RKO (cell line): ENCODE results near the gene CREB3.

Experiments used
- DNase-seq: peaks from one replicate; pipeline ENCODE4 v3.0.0-alpha.2; 2016; ENCODE audit warnings: low spot score

The CREB3 gene

GRCh38 chr9:35702696-35703095 lies 29.8 kb upstream of the CREB3 start:
- no peak for DNase-seq

GRCh38 chr9:35703906-35704672 lies 28.4 kb upstream of the CREB3 start:
- no peak for DNase-seq

GRCh38 chr9:35705372-35705771 lies 27.1 kb upstream of the CREB3 start:
- no peak for DNase-seq

- no peak for DNase-seq
Observed at GRCh38 chr9:35705836-35706430, 26.5 kb upstream of the CREB3 start.

- no peak for DNase-seq
Observed at GRCh38 chr9:35706951-35707350, 25.5 kb upstream of the CREB3 start.

GRCh38 chr9:35708146-35708545 lies 24.3 kb upstream of the CREB3 start:
- DNase-seq, result no peak

- no peak for DNase-seq
Observed at GRCh38 chr9:35710818-35711500, 21.5 kb upstream of the CREB3 start.

GRCh38 chr9:35711501-35712428 lies 20.7 kb upstream of the CREB3 start:
- DNase-seq, result no peak

- DNase-seq, result no peak
Observed at GRCh38 chr9:35712762-35713400, 19.6 kb upstream of the CREB3 start.

GRCh38 chr9:35713578-35713977 lies 18.9 kb upstream of the CREB3 start:
- DNase-seq, result no peak

GRCh38 chr9:35714123-35714522 lies 18.3 kb upstream of the CREB3 start:
- DNase-seq, result no peak

- no peak for DNase-seq
Observed at GRCh38 chr9:35714579-35715252, 17.8 kb upstream of the CREB3 start.

- peak; percentile 25 for DNase-seq
Observed at GRCh38 chr9:35716230-35716629, 16.2 kb upstream of the CREB3 start.

- DNase-seq, result no peak
Observed at GRCh38 chr9:35717132-35717870, 15.2 kb upstream of the CREB3 start.

GRCh38 chr9:35718721-35719511 lies 13.6 kb upstream of the CREB3 start:
- no peak for DNase-seq

GRCh38 chr9:35719546-35719945 lies 12.9 kb upstream of the CREB3 start:
- no peak for DNase-seq

- DNase-seq, result no peak
Observed at GRCh38 chr9:35723426-35723825, 9.0 kb upstream of the CREB3 start.

GRCh38 chr9:35723908-35724307 lies 8.6 kb upstream of the CREB3 start:
- no peak for DNase-seq

GRCh38 chr9:35725362-35725761 lies 7.1 kb upstream of the CREB3 start:
- DNase-seq, result no peak

GRCh38 chr9:35726931-35727330 lies 5.5 kb upstream of the CREB3 start:
- no peak for DNase-seq
